NCI-H2196 treated with DMSO at 0.1 percent for 48 hours (cell line): Measurements from ENCODE around the gene EYA3.
"Not testable (repeated sequence)": the region's sequence is repeated elsewhere in the genome, so short reads cannot be mapped to it uniquely, and the experiment has no call there.

Source experiments
- DNase-seq: peaks from one replicate; lab custom pipeline; 2025; ENCODE audit not compliant: unreplicated experiment; lab: John Stamatoyannopoulos, UW

Gene EYA3

GRCh38 chr1:28031173-28031572 is 57.2 kb downstream of the EYA3 start:
- DNase-seq, result no peak

GRCh38 chr1:28028873-28029654 is 59.3 kb downstream of the EYA3 start:
- DNase-seq, result no peak

- no peak for DNase-seq
Measured at GRCh38 chr1:28027660-28028059, 60.8 kb downstream of the EYA3 start.

GRCh38 chr1:28027238-28027637 is 61.2 kb downstream of the EYA3 start:
- DNase-seq, result no peak

- no peak for DNase-seq
Measured at GRCh38 chr1:28026329-28026728, 62.1 kb downstream of the EYA3 start.

- no peak for DNase-seq
Measured at GRCh38 chr1:28021064-28021463, 67.3 kb downstream of the EYA3 start.

- no peak for DNase-seq
Measured at GRCh38 chr1:28010969-28011368, 77.4 kb downstream of the EYA3 start.

GRCh38 chr1:28003117-28003516 is 85.3 kb downstream of the EYA3 start:
- DNase-seq, result not testable (repeated sequence)

- no peak for DNase-seq
Measured at GRCh38 chr1:28002600-28002999, 85.8 kb downstream of the EYA3 start.

- no peak for DNase-seq
Measured at GRCh38 chr1:27999055-27999454, 89.4 kb downstream of the EYA3 start.

GRCh38 chr1:27994526-27994925 is 93.9 kb downstream of the EYA3 start:
- DNase-seq, result not testable (repeated sequence)

GRCh38 chr1:27994060-27994459 is 94.3 kb downstream of the EYA3 start:
- DNase-seq, result no peak

GRCh38 chr1:27993241-27993640 is 95.2 kb downstream of the EYA3 start:
- DNase-seq, result no peak

- DNase-seq, result no peak
Measured at GRCh38 chr1:27992276-27992675, 96.1 kb downstream of the EYA3 start.

- no peak for DNase-seq
Measured at GRCh38 chr1:27990920-27991537, 97.4 kb downstream of the EYA3 start.

GRCh38 chr1:27981145-27981544 is 107.3 kb downstream of the EYA3 start:
- no peak for DNase-seq

GRCh38 chr1:27980216-27980845 is 108.1 kb downstream of the EYA3 start:
- DNase-seq, result no peak

GRCh38 chr1:27979859-27980201 is 108.6 kb downstream of the EYA3 start:
- DNase-seq, result no peak

- DNase-seq, result peak; percentile 64
Measured at GRCh38 chr1:27979151-27979858, 109.1 kb downstream of the EYA3 start.

GRCh38 chr1:27974417-27974781 is 114.0 kb downstream of the EYA3 start:
- no peak for DNase-seq

- no peak for DNase-seq
Measured at GRCh38 chr1:27973771-27974416, 114.5 kb downstream of the EYA3 start.
